GM06990 (cell line): ENCODE results near the gene CCDC187.

ENCODE experiments used
- DNase-seq: peaks from one replicate; pipeline ENCODE4 v3.0.0-alpha.2; 2011; ENCODE audit not compliant: insufficient read length; ENCODE audit errors: extremely low read depth
- H3K27me3 ChIP-seq: replicated peaks from 2 replicates; pipeline ENCODE4 v1.6.0; 2011; ENCODE audit warnings: low read length; ENCODE audit not compliant: control insufficient read depth, insufficient read depth
- H3K36me3 ChIP-seq: 2 replicates; pipeline ENCODE4 v1.5.1; 2011; ENCODE audit warnings: low read length; ENCODE audit not compliant: control insufficient read depth, insufficient read depth
- H3K4me3 ChIP-seq: replicated peaks from 2 replicates; pipeline ENCODE4 v1.5.1; 2011; ENCODE audit warnings: low read depth, mild to moderate bottlenecking, control low read depth, low read length
- TF ChIP-seq, protein P1 (sequence below): IDR thresholded peaks from 2 replicates; pipeline ENCODE4 v1.5.1; 2011; ENCODE audit warnings: low read length, control low read depth, mild to moderate bottlenecking, inconsistent platforms; ENCODE audit not compliant: insufficient read depth, poor library complexity, severe bottlenecking

Gene CCDC187

DNA sequence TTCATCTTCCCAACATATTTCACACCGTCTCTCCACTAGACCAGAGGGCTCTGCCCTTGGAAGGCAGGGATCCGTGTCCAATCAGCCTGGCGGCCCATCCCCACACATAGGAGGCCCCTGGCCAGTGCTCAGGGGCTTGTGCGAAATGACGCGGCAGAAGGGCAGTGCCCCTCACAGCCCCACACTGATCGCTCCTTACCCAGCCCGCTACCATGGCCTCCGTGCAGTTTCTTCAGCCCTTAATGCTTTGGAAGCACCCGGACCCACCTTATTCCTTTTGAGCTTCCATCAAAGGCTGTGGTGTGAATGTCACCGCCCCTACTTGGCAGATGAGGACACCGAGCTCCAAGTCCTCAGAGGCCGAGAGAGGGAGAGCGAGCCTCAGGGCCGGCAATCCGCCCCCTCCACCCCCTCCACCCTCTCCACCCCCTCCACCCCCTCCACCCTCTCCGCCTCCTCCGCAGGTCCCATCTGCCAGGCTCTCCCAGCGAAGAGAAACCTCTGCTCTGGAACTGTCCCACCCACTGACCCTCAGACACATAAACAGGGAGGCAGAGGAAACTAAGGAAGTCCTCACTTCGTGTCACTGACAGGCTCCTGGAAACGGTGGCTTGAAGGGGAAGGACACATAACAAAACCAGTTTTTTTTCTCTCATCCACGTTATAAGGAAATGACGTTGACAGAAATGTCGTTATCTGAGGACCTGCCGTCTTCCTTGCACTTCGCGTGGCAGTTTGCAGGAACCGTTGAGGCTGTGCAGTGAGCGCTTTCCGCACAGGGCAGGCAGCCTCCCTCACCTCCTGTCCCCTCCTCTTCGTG, 72.2 kb downstream of the CCDC187 start:
- peaks cover 17% of the 10 kb centered on the region for H3K36me3 ChIP-seq
- no peak for DNase-seq
- no peak overlapping the region for H3K4me3 ChIP-seq
- TF ChIP-seq, protein P1, sequence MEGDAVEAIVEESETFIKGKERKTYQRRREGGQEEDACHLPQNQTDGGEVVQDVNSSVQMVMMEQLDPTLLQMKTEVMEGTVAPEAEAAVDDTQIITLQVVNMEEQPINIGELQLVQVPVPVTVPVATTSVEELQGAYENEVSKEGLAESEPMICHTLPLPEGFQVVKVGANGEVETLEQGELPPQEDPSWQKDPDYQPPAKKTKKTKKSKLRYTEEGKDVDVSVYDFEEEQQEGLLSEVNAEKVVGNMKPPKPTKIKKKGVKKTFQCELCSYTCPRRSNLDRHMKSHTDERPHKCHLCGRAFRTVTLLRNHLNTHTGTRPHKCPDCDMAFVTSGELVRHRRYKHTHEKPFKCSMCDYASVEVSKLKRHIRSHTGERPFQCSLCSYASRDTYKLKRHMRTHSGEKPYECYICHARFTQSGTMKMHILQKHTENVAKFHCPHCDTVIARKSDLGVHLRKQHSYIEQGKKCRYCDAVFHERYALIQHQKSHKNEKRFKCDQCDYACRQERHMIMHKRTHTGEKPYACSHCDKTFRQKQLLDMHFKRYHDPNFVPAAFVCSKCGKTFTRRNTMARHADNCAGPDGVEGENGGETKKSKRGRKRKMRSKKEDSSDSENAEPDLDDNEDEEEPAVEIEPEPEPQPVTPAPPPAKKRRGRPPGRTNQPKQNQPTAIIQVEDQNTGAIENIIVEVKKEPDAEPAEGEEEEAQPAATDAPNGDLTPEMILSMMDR = no peak
- H3K27me3 ChIP-seq = no peaks in the 10 kb centered on the region

DNA sequence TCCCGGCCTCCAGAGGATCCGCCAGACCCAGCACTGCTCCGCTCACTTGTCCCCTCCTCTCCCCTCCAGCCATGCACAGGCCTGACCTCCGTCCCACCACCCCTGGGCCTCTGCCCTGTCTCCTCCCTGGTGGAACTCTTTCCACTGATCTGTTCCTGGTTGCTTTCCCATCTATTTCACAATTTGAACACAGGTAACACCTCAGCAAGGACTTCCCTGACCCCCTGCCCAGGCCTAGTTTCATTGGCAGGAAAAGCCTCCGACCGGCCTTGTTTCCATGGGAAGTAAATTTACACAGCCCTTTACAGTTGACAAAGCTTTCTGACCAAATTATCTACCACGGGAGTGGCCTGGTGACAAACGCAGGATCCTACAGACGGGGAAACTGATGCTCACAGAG, 73.1 kb downstream of the CCDC187 start:
- H3K27me3 ChIP-seq = no peaks in the 10 kb centered on the region
- TF ChIP-seq, protein P1 = no peak
- no peak overlapping the region for H3K4me3 ChIP-seq
- DNase-seq = no peak
- peaks cover 11% of the 10 kb centered on the region for H3K36me3 ChIP-seq

DNA sequence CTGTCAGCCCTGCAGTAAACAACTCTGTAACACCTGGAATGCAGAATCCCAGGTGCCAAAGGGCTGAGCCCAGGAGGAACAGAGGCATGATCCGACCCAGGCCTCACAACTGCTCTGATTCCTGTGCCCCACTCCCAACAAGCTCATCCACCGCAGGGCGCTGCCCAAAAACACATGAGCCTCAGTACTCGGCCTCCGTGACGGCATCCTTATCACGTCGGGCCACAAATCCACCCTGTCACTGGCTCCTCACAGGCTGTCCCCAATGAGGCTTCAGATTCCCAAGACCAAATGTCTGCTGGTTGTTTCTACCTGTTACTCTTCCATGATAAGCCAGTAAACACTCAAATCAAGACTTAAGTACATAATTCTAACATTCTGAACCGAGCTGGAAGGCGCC, 73.5 kb downstream of the CCDC187 start:
- no peaks in the 10 kb centered on the region for H3K27me3 ChIP-seq
- DNase-seq = no peak
- TF ChIP-seq, protein P1 = no peak
- no peak overlapping the region for H3K4me3 ChIP-seq
- peaks cover 8% of the 10 kb centered on the region for H3K36me3 ChIP-seq

DNA sequence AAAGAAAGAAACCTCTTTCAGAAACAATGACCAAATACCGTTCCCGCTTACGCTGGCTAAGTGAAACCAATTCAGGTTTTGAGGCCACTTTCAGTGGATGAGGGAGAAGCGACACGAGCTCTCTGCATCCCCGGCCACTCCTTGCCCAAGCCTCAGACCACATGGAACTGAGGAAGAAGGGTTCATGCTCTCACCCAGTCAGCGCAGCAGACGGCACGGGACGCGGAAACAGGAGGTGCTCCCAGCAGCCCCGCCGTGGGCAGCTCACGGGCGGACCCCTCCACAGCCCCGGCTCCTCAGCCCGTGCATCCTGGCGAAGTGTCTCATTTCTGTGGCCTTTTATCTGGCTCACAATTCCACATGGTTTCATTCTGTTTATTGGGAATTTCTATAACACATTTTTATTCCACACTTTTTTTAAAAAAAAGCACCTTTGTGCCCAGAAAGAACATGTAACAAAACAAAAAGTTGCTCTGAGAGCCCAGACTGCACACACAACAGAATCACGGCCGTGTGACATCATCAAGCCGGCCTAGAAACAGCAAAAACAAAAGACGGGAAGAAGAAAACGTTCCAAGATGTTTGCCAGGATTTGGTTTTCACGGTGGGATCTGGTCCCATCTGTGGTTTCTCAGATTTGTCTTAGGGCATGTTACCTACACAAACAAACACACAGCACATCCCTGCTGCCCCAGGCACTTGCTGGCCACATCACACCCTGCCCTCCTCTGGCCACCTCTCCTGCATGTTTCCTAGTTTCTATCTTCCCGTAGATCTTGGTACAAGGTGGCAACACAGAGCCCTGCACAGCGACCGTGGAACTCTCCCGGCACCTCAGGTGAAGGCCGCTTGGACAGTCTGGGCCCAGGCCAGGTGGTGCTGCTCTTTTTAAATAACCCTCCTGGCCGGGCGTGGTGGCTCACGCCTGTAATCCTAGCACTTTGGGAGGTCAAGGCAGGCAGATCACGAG, 74.5 kb downstream of the CCDC187 start:
- Histone ChIP-seq H3K27me3 (no peaks in the 10 kb centered on the region), H3K36me3 (peaks cover 6% of the 10 kb centered on the region), H3K4me3 (no peak overlapping the region)
- DNase-seq = no peak
- TF ChIP-seq, protein P1 = no peak

DNA sequence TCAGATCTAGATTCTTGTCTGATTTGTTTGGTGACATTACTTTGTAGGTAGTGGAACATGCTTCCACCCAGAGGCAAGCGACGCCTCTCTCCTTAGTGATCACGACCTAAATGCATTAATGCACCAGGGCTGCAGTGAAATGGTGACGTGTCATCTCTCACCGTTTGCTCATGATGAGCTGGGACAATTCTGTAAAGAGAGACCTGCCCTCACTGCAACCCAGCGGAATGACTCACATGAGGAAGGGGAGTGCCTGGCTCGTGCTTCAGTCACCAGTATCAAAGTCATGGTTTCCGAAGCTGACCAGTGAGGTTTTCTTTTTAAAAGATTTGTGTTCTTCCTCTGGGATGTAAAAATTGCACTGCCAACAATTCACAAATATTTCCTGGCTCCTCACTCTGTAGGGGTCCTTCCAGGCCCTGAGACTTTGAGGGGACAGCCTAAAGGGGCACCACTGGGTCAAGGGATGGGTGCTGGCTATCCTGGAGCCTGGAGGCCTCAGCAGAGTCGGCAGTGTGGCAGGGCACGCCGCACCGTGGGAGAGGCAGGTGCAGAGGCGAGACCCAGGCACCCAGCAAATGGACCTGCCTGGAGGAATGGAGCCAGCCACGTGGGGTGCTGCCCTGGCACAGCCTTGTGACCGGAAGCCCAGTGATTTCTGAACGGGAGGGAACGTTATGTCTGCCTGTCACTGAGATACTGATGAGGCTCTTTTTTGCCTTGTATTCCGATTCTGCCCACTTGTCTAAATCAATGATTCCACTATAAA, 75.6 kb downstream of the CCDC187 start:
- H3K36me3 ChIP-seq = peaks cover 13% of the 10 kb centered on the region
- DNase-seq = no peak
- H3K27me3 ChIP-seq = no peaks in the 10 kb centered on the region
- no peak overlapping the region for H3K4me3 ChIP-seq
- TF ChIP-seq, protein P1 = no peak
